GM12892 (cell line): ENCODE measurements around the gene DPYD.

Experiments used
- POLR2A ChIP-seq: IDR thresholded peaks from 2 replicates; pipeline ENCODE4 v1.6.1; 2011; ENCODE audit warnings: low read depth, low read length, control low read depth
- TAF1 ChIP-seq: IDR thresholded peaks from 2 replicates; pipeline ENCODE4 v1.6.1; 2011; ENCODE audit warnings: low read depth, mild to moderate bottlenecking, control low read depth, low read length, borderline replicate concordance

- TF ChIP-seq TAF1 (no peak), POLR2A (no peak)
These were observed 876.6 kb downstream of the DPYD start for GRCh38 chr1:97044159-97044760.
